SK-N-SH (cell line): ENCODE measurements around the gene ABCA4.

Experiments used
- EP300 ChIP-seq, 2 experiments: IDR thresholded peaks; 2 replicates each; pipeline versions ENCODE4 v1.4.0 to v1.6.1; 2012; ENCODE audit warnings: borderline replicate concordance in 1 of 2, low read depth in 1 of 2, low read length in 1 of 2
- FOSL2 ChIP-seq: IDR thresholded peaks from 2 replicates; pipeline ENCODE4 v1.4.0; 2012; ENCODE audit warnings: low read depth, mild to moderate bottlenecking, moderate library complexity, borderline replicate concordance
- FOXM1 ChIP-seq: IDR thresholded peaks from 2 replicates; pipeline ENCODE4 v1.4.0; 2012; ENCODE audit warnings: low read depth, mild to moderate bottlenecking
- MXI1 ChIP-seq: IDR thresholded peaks from 2 replicates; pipeline ENCODE4 v1.6.1; 2012; ENCODE audit warnings: mild to moderate bottlenecking, low read depth, low read length, improper control_type of control experiment
- POLR2AphosphoS5 ChIP-seq: IDR thresholded peaks from 2 replicates; pipeline ENCODE4 v1.6.1; 2012; ENCODE audit warnings: low read depth, low read length
- SIN3A ChIP-seq: IDR thresholded peaks from 2 replicates; pipeline ENCODE4 v1.6.1; 2012; ENCODE audit warnings: low read depth, mild to moderate bottlenecking, low read length, moderate library complexity, borderline replicate concordance
- TEAD4 ChIP-seq: IDR thresholded peaks from 2 replicates; pipeline ENCODE4 v1.4.0; 2012; ENCODE audit warnings: mild to moderate bottlenecking, borderline replicate concordance; ENCODE audit not compliant: insufficient read depth
- ZBTB33 ChIP-seq: IDR thresholded peaks from 2 replicates; pipeline ENCODE4 v1.4.0; 2012; ENCODE audit warnings: low read depth, borderline replicate concordance
- TF ChIP-seq, protein P1 (sequence below): fragments of 200-600 bp; sonication (generic); IDR thresholded peaks from 2 replicates; pipeline ENCODE4 v1.6.1; 2017; ENCODE audit warnings: antibody characterized with exemption, mild to moderate bottlenecking, moderate library complexity
- TF ChIP-seq, protein P2 (sequence below): IDR thresholded peaks from 2 replicates; pipeline ENCODE4 v1.4.0; 2012; ENCODE audit warnings: low read depth
- TF ChIP-seq, protein P3 (sequence below): fragments of 150-350 bp; IDR thresholded peaks from 2 replicates; pipeline ENCODE4 v1.6.1; 2017; ENCODE audit warnings: antibody characterized with exemption, low read length, low read depth, borderline replicate concordance
- TF ChIP-seq, protein P4 (sequence below): IDR thresholded peaks from 2 replicates; pipeline ENCODE4 v1.6.1; 2012; ENCODE audit warnings: mild to moderate bottlenecking, low read depth, low read length, moderate library complexity

DNA sequence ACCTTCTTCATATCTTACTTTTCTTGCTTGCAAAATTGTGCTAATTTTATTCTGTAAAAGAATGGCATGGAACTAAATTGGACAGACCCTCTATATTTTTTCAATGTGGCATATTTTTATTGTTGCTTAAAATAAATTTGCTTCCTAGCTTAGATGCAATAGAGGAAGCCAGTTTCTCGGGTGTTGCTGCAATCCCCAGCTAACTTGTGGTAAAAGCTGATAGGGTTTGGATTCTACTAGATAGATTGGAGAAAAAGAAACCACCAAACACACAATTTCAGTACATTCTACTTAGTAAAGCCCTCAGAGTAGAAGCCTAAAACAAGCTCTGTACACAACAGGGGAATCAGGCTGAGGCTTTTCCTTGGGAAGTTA, 162.2 kb downstream of the ABCA4 start:
- TF ChIP-seq, protein P1, sequence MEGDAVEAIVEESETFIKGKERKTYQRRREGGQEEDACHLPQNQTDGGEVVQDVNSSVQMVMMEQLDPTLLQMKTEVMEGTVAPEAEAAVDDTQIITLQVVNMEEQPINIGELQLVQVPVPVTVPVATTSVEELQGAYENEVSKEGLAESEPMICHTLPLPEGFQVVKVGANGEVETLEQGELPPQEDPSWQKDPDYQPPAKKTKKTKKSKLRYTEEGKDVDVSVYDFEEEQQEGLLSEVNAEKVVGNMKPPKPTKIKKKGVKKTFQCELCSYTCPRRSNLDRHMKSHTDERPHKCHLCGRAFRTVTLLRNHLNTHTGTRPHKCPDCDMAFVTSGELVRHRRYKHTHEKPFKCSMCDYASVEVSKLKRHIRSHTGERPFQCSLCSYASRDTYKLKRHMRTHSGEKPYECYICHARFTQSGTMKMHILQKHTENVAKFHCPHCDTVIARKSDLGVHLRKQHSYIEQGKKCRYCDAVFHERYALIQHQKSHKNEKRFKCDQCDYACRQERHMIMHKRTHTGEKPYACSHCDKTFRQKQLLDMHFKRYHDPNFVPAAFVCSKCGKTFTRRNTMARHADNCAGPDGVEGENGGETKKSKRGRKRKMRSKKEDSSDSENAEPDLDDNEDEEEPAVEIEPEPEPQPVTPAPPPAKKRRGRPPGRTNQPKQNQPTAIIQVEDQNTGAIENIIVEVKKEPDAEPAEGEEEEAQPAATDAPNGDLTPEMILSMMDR = no peak
- TF ChIP-seq, protein P2, sequence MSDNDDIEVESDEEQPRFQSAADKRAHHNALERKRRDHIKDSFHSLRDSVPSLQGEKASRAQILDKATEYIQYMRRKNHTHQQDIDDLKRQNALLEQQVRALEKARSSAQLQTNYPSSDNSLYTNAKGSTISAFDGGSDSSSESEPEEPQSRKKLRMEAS = no peak
- no peak for TF ChIP-seq EP300 (IDR thresholded peaks at IDR 0.05; ENCODE audit: borderline replicate concordance in 1 of 2, low read depth in 1 of 2, low read length in 1 of 2)
- TF ChIP-seq SIN3A = no peak
- no peak for TF ChIP-seq MXI1
- TF ChIP-seq, protein P3, sequence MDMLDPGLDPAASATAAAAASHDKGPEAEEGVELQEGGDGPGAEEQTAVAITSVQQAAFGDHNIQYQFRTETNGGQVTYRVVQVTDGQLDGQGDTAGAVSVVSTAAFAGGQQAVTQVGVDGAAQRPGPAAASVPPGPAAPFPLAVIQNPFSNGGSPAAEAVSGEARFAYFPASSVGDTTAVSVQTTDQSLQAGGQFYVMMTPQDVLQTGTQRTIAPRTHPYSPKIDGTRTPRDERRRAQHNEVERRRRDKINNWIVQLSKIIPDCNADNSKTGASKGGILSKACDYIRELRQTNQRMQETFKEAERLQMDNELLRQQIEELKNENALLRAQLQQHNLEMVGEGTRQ = no peak
- TF ChIP-seq POLR2AphosphoS5 = no peak
- no peak for TF ChIP-seq TEAD4
- TF ChIP-seq, protein P4, sequence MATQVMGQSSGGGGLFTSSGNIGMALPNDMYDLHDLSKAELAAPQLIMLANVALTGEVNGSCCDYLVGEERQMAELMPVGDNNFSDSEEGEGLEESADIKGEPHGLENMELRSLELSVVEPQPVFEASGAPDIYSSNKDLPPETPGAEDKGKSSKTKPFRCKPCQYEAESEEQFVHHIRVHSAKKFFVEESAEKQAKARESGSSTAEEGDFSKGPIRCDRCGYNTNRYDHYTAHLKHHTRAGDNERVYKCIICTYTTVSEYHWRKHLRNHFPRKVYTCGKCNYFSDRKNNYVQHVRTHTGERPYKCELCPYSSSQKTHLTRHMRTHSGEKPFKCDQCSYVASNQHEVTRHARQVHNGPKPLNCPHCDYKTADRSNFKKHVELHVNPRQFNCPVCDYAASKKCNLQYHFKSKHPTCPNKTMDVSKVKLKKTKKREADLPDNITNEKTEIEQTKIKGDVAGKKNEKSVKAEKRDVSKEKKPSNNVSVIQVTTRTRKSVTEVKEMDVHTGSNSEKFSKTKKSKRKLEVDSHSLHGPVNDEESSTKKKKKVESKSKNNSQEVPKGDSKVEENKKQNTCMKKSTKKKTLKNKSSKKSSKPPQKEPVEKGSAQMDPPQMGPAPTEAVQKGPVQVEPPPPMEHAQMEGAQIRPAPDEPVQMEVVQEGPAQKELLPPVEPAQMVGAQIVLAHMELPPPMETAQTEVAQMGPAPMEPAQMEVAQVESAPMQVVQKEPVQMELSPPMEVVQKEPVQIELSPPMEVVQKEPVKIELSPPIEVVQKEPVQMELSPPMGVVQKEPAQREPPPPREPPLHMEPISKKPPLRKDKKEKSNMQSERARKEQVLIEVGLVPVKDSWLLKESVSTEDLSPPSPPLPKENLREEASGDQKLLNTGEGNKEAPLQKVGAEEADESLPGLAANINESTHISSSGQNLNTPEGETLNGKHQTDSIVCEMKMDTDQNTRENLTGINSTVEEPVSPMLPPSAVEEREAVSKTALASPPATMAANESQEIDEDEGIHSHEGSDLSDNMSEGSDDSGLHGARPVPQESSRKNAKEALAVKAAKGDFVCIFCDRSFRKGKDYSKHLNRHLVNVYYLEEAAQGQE = no peak
- no peak for TF ChIP-seq FOXM1
- no peak for TF ChIP-seq FOSL2
- TF ChIP-seq ZBTB33 = no peak
